GM12891 (cell line): Measurements from ENCODE around the gene SH3RF2.

Experiments used
- DNase-seq: peaks from one replicate; pipeline ENCODE4 v3.0.0; 2011; ENCODE audit warnings: low spot score; ENCODE audit not compliant: insufficient read length
- FAIRE-seq: peaks from 2 replicates; lab custom pipeline; 2011; peaks lifted over from hg19 to GRCh38; lab: Jason Lieb, UNC
- PAX5 ChIP-seq: IDR thresholded peaks from 2 replicates; pipeline ENCODE4 v1.6.1; 2011; ENCODE audit warnings: low read length, moderate library complexity, mild to moderate bottlenecking; ENCODE audit not compliant: insufficient read depth, severe bottlenecking
- POLR2A ChIP-seq: IDR thresholded peaks from 2 replicates; pipeline ENCODE4 v1.6.1; 2011; ENCODE audit warnings: low read depth, low read length, control low read depth
- POLR2AphosphoS5 ChIP-seq: IDR thresholded peaks from 2 replicates; pipeline ENCODE4 v1.6.1; 2011; ENCODE audit warnings: low read depth, low read length, control low read depth
- POU2F2 ChIP-seq: IDR thresholded peaks from 2 replicates; pipeline ENCODE4 v1.6.1; 2011; ENCODE audit warnings: low read depth, mild to moderate bottlenecking, control low read depth, low read length, moderate library complexity
- SPI1 ChIP-seq: IDR thresholded peaks from 2 replicates; pipeline ENCODE4 v1.6.1; 2011; ENCODE audit warnings: low read depth, low read length, control low read depth
- TAF1 ChIP-seq: IDR thresholded peaks from 2 replicates; pipeline ENCODE4 v1.6.1; 2011; ENCODE audit warnings: low read depth, low read length, control low read depth

Gene SH3RF2

DNA sequence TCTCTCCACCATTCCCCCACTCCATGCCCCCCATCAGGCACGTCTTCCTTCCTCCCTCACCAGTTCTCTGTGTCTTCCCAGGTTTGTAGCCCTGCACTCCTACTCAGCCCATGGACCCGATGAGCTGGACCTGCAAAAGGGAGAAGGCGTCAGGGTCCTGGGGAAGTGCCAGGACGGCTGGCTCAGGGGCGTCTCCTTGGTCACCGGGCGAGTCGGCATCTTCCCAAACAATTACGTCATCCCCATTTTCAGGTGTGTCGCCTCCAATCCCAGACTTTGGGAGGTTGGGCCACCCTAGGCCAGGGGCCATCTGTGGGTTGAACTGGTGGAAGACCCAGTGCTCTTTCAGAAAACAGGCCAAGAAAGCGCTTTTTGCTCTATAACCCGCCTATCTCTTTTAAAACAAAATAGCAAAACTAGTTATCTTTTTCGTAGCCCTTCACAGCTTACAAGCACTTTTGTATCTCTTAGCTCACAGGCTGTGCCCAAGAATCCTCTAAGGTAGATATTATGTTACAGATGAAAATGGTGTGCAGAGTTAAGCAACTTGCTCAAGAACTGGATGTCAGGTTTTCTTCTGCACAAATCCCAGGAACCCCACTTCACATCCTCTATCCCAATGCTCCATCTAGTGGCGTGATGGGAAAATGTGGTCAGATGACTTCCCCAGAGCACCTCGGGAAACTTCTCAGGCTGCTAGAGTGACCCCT, 112.8 kb downstream of the SH3RF2 start:
- FAIRE-seq (no peak), DNase-seq (no peak)

DNA sequence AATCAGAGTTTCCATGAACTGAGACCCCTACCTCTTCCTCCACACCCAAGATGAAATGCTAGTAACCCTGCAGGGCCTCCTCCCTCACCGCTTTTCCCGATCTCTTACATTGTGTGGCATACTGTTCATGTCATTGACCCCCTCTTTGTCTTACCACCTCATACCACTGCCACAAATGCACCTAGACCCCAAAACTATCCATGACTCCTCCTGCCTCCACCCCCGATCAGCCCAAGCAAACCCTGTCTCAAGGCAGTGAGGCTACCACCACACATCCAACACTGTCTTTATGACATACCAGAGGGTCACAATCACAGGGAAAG, 113.3 kb downstream of the SH3RF2 start:
- FAIRE-seq (no peak), DNase-seq (no peak)
- TF ChIP-seq POLR2A (no peak), TAF1 (no peak), SPI1 (no peak), POLR2AphosphoS5 (no peak), PAX5 (no peak)

More for the DNA sequence above, 112.8 kb downstream of the SH3RF2 start:
- TF ChIP-seq POLR2AphosphoS5 (no peak), PAX5 (no peak), POLR2A (no peak), SPI1 (no peak), TAF1 (no peak), POU2F2 (no peak)

DNA sequence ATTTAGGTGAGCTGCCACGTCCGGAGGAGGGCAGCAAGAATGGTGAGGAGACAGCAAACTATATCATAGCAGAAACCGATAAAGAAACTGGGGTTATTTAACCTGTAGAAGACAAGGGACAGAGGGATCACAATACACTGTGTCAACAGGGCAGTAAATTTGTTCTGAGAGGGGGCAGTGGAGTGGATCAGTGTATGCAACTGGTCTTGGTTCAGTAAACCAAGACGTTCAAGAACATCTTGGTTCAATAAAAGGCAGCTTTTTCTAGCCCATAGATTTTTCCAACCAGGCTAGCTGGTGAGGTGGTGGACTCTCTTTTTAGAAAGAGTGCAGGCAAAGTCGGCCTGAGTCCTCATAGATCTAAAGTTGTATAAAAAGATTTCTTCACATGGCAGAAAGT, 113.7 kb downstream of the SH3RF2 start:
- no peak for DNase-seq
- TF ChIP-seq POLR2A (no peak), PAX5 (no peak), SPI1 (no peak), TAF1 (no peak), POLR2AphosphoS5 (no peak), POU2F2 (no peak)
- FAIRE-seq, result no peak

DNA sequence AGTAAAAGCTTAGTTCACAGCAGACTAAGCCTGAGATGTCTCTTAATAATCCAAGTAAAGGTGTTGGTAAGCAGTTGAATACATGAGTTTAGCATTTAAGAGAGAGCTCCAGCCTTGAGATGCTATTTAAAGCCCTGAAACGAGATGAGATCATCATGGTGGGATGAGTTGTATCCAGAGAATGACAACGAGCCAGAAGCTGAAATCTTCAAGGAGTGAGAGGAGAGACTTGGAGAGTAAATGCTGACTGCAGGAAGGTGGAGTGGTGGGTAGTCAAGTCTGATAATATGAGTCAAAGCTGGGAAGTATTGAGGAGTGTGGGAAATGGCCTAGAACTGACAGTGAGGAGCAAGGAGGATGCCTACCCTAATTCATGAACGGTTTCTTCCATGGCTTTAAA, 115.3 kb downstream of the SH3RF2 start:
- TF ChIP-seq TAF1, result no peak
- TF ChIP-seq POLR2AphosphoS5, result no peak
- TF ChIP-seq SPI1, result no peak
- TF ChIP-seq POLR2A, result no peak
- no peak for TF ChIP-seq POU2F2
- no peak for TF ChIP-seq PAX5
- DNase-seq (no peak), FAIRE-seq (no peak)

DNA sequence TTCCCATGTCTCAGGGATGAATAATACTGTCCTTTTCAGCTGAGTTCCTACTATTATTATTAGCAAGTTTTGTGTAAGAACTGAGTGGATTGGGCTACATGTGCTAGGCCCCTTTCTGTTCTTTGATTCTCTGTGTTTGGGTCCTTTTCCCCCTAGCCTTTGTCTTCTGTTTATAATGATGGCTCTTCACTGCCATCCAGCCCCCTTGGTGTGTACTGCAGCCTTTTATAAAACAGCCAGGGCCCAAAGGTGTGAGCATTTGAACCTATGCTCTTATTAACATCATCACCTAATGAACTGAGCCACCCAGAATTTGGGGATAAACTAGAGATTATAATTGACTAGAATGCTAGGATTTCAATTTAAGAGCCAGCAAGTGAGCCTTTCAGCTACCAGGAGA, 116.4 kb downstream of the SH3RF2 start:
- no peak for FAIRE-seq
- no peak for DNase-seq
- TF ChIP-seq POLR2AphosphoS5 (no peak), POU2F2 (no peak), TAF1 (no peak), POLR2A (no peak), SPI1 (no peak), PAX5 (no peak)

DNA sequence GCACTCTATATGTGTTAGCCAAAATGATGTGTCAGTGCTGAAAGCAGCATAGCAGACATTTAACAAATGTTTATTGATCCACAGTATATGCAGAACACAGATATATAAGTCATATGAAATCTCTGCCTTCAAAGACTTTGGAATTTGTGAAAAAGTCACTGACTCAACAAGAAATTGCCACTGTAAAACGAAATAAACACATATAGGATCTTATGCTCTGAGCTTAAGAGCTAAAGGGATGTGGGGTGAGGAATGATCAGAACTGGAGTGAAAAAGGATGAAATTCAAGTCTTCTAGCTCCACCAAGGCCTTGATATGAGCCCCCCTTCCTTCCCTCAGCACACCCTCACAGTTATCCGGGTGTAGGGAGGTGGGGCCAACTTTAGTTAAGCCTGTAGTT, 119.1 kb downstream of the SH3RF2 start:
- FAIRE-seq, result no peak
- TF ChIP-seq TAF1 (no peak), POU2F2 (no peak), POLR2AphosphoS5 (no peak), SPI1 (no peak), POLR2A (no peak), PAX5 (no peak)
- no peak for DNase-seq

DNA sequence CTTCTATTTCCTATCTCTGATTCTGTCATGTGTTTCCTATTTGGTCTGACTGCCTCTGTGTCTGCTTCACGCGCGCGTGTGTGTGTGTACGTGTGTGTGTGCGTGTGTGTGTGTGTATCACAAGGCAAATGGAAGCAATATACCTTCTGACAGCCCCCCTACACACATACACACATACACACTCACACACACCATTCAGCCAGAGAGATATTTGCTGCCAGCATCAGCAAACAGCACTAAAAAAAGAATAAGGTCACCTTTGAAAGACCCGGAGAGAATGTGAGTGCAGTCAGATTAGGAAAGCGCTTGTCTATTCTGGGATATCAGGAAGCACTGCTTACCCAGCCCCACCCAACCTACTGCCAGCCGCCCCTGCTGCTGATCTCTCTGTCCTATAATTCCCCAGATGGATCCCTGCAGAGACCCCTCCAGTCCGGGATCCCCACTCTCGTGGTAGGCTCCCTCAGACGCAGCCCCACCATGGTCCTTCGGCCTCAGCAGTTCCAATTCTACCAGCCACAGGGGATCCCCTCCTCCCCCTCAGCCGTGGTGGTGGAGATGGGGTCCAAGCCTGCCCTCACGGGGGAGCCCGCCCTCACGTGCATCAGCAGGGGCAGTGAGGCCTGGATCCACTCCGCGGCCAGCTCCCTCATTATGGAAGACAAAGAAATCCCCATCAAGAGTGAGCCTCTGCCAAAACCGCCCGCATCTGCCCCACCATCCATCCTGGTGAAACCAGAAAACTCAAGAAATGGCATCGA, 123.3 kb downstream of the SH3RF2 start:
- FAIRE-seq (no peak), DNase-seq (no peak)
- no peak for TF ChIP-seq PAX5
- no peak for TF ChIP-seq POLR2A
- TF ChIP-seq SPI1, result no peak
- no peak for TF ChIP-seq TAF1
- TF ChIP-seq POU2F2, result no peak
- no peak for TF ChIP-seq POLR2AphosphoS5

DNA sequence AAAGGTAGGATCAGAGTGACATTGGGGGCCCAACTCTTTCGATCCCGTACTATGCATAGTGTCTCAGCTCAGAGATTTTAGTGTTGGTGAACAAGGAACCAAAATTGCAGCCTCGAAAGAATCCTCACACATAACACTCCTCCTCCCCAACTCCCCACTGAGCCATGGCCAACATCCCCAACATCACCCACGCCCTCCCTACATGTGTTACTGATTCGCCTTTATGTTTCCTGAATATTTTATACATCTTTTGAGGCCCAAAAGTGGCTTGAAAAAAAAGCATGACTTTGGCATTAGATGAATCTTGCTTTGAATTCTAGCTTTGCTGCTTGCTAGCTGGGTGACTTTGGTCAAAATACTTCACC, 123.8 kb downstream of the SH3RF2 start:
- TF ChIP-seq TAF1 (no peak), PAX5 (no peak), SPI1 (no peak), POLR2AphosphoS5 (no peak), POLR2A (no peak), POU2F2 (no peak)
- DNase-seq (no peak), FAIRE-seq (no peak)

DNA sequence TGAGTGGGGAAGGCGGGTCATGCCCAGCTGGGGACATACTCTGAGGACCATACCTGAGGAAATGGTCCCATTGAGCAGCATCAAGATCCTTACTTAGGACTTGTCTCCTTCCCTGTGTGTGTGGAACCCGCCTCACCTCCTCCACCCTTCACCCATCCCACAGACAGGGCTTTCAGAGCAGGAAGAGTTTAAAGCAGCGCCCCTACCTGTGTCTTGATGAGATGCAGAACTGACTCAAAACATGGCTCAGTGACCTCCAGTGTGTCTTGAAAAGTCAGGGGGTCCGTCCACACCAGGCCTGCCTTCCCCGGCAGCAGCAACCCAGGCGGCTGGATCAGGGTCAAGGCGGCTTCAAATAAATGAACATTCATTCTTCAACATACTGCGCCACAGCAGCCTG, 130.6 kb downstream of the SH3RF2 start:
- no peak for TF ChIP-seq POU2F2
- TF ChIP-seq TAF1, result no peak
- DNase-seq (no peak), FAIRE-seq (no peak)

DNA sequence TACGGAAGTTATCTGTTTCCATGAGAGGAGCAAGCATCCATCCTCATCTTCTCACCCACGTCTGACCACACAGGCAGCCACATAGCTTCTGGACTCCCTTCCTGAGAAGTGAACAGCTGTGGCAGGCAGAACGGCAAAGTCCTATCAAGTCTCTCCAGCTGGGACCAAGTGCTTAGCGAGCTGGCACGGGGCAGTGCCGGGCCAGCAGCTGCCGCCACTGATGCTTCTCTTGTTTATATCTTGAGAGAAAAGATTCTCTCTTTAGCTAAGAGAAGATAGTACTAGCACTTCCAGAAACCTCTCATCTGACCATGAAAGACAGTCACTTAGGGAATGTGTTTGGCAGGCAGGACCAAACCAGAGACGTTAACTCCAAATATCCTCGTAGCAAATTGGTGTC, 131.8 kb downstream of the SH3RF2 start:
- no peak for DNase-seq
- TF ChIP-seq POLR2AphosphoS5 (no peak), PAX5 (no peak), POU2F2 (no peak), TAF1 (no peak), SPI1 (no peak), POLR2A (no peak)
- no peak for FAIRE-seq
